HK-2 (cell line): ENCODE data around the gene SDCCAG8.
"Not testable (repeated sequence)": the region's sequence is repeated elsewhere in the genome, so short reads cannot be mapped to it uniquely, and the experiment has no call there.

Experiments
- DNase-seq: peaks from one replicate; pipeline ENCODE4 v3.0.0-alpha.2; 2018; ENCODE audit not compliant: unreplicated experiment

The SDCCAG8 gene

DNA sequence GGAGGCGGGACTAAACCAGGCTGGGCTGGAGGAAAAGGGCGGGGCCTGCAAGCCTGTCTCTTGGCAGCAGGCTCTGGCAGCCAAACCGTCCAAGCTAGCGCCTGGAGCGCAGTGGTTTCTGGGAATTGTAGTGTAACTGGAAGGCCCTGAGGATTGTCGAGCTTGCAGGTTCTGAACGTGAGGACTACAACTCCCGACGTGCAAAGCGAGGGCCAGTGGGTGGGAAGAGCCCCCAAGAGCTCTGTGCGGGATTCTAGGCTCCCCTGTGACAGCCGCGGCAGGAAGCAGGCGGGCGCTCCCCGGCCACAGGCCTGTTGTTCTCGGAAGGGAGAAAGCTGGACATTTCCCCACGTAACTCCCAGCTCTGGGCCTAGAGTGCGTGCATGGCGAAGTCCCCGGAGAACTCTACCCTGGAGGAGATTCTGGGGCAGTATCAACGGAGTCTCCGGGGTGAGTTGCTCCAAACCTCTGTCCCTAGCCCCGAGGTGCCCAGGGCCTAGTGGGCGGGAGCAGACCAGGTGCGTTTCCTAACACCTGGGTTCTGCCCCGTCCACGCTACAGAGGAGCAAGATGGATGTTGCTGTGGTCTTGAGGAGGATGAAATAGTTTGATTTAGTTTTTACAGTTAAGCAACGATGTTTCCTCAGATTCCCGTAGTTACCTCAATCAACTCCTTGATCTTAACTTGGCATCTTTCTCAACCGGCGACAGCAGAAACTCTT lies at the start of gene SDCCAG8:
SDCCAG8 (plus strand) TSS at position 251 of the 722 bp plus-strand sequence; CDS start at position 384, 133 bp downstream.
- peak; percentile 100 for DNase-seq

- not testable (repeated sequence) for DNase-seq
These were observed 43.9 kb upstream of the SDCCAG8 start for GRCh38 chr1:243211984-243212383.

DNA sequence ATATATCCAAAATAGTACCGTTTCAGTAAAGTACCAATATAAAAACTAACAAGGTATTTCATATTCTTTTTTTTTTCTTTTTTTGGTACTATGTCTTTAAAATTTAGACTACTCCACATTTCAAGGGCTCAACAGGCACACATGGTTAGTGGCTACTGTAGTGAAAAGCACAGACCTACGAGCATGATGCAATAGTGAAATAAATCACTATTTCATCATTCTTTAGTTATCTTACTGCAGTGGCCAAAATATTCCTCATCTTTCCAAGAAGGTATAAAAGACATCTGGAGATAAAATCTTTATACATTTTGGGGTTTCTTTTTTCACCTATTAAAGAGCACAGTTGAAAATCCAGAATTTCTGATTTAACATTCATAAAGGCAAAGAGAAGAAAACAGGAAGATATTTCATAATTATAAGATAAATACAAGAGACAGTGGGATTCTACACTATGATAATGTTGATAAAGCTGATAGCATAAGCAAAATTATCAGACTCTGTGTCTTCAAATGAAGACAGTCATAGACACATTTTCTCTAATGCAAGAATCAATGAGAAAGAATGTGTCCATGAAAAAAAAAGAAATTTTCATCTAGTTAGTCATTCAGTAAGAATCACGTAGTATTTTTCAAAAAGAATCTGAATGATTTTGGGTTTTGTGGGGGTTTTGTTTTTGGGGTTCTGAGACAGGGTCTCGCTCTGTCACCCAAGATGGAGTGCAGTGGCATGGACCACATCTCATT lies 42.6 kb upstream of the SDCCAG8 start:
- DNase-seq, result no peak

DNA sequence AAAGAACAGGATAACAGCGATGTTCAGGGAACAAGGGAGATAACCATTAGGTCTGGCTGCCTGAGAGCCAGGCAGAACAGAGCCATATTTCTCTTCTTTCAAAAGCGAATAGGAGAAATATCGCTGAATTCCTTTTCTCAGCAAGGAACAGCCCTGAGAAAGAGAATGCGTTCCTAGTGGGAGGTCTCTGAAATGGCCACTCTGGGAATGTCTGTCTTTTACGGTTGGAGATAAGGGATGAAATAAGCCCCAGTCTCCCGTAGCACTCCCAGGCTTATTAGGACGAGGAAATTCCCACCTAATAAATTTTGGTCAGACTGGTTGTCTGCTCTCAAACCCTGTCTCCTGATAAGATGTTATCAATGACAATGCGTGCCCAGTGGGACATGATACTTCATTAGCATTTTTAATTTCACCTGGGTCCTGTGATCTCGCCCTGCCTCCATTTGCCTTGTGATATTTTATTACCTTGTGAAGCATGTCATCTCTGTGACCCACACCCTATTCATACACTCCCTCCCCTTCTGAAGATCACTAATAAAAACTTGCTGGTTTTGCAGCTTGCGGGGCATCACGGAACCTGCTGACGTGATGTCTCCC lies 40.5 kb upstream of the SDCCAG8 start:
- DNase-seq, result not testable (repeated sequence)

DNA sequence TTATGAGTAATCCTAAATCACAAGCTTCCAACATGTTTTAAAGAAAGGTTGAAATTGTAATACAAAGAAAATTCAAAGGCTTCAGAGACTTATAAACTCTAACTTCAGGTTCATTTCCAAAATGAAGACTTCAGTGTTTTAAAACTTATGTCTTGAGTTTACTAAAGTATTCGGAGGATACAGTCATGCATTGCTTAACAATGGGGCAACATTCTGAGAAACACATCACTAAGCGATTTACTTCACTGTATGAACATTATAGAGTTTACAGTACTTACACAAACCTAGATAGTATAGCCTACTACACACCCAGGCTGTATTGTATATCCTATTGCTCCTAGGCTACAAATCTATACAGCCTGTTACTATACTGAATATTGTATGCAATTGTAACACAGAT lies 39.1 kb upstream of the SDCCAG8 start:
- DNase-seq, result no peak

GRCh38 chr1:243217349-243217748 lies 38.5 kb upstream of the SDCCAG8 start:
- DNase-seq, result no peak

- DNase-seq, result no peak
These were observed 37.8 kb upstream of the SDCCAG8 start for GRCh38 chr1:243218059-243218458.

DNA sequence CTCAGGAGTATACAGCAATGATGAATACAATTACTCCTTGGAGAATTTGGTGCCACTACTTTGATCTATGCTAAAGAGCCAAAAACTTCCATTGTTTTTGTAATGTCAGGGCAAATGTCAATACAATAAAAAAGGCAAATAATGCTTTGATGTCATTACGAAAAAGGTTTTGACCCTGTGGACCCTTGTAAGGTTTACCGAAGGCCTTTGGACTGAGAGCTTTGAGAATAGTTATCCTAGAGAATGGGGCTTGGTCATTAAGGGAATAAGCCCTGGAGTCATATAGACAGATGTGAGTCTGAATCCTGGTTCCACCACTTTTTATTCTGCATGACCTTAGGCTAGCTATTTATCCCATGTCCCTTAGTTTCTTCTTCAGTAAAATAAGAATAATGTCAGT lies 28.2 kb upstream of the SDCCAG8 start:
- DNase-seq, result no peak

- DNase-seq, result no peak
These were observed 26.3 kb upstream of the SDCCAG8 start for GRCh38 chr1:243229526-243229925.

- DNase-seq, result no peak
These were observed 24.9 kb upstream of the SDCCAG8 start for GRCh38 chr1:243230914-243231313.

GRCh38 chr1:243233908-243234307 lies 21.9 kb upstream of the SDCCAG8 start:
- no peak for DNase-seq

- DNase-seq, result no peak
These were observed 20.7 kb upstream of the SDCCAG8 start for GRCh38 chr1:243234978-243235647.

DNA sequence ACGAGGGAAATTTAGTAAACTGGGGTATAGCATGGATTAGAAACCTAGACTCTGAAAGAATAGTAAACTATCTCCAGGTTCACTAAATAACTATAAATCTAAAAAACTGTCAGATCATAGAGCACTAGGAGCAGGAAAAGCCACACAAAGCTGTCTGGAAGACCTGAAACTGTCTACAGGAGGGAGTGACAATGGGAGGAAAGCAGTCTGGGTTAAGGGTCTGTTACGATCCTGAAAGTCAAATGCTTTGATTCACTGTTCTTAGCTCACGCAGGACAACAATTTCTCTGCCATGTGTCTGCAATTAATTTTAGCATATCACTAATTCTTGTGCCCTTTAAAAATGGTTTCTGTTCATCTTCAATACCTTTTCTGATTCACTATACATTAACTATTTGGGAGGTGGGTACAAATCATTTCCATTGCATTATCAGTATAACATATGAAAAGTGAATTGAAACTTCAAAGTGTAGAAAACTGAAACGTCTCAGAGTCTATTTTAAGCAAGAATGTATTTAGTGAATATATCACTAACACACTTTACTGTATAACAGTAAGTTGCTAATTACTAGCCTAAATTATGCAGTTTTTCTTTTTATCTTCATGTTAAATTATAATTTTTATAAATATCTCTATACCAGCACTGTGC lies 19.1 kb upstream of the SDCCAG8 start:
- DNase-seq, result no peak

DNA sequence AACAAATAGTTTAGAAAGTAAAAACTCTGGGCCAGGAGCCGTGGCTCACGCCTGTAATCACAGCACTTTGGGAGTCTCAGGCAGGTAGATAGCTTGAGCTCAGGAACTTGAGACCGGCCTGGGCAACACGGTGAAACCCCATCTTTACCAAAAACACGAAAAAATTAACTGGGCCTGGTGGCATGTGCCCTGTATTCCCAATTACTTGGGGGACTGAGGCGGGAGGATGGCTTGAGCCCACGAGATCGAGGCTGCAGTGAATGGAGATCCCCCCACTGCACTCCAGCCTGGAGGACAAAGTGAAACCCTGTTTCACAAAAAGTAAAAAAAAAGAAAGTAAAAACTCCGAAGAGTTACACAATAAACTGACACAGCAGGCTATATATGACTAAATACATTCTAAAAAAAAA lies 11.4 kb upstream of the SDCCAG8 start:
- no peak for DNase-seq

DNA sequence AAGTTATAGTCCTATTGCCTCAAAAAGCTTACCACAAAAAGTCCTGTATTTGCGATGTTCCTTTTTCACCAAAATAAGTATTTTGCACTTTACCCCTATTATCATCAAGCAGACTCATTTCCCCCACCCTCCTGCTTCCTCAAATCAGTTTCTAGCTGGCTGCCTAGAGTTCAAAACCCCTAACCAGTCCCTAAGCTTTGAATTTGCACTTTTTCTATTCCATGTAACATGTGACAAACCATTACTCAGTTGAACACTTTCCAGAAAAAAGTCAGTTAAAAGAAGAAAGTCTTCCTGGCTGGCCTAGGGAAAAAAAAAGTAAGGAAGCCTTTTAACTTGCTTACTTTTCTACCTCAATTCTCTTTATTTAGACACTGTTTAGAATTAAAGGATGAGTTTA lies 8.9 kb upstream of the SDCCAG8 start:
- DNase-seq, result no peak

- DNase-seq, result no peak
These were observed 7.9 kb upstream of the SDCCAG8 start for GRCh38 chr1:243247901-243248300.

- no peak for DNase-seq
These were observed 6.6 kb upstream of the SDCCAG8 start for GRCh38 chr1:243249214-243249613.

DNA sequence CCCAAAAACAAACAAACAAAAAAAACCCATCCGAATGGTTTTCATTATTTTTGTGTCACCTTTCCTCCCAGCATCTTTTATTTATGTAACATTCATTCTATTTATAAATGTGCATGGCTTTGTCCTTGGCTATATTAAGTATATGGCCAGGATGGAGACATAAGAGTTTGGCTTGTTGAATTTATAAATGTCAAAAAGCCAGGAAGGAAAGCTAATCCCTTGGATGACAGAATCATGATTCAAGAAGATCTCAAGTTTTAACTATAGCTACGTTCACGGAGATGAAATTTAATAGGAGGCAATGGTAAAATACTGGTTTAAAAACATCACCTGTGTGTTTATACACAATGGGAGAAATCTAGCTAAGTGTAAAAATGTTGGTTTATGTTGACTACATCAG lies 5.7 kb upstream of the SDCCAG8 start:
- no peak for DNase-seq

DNA sequence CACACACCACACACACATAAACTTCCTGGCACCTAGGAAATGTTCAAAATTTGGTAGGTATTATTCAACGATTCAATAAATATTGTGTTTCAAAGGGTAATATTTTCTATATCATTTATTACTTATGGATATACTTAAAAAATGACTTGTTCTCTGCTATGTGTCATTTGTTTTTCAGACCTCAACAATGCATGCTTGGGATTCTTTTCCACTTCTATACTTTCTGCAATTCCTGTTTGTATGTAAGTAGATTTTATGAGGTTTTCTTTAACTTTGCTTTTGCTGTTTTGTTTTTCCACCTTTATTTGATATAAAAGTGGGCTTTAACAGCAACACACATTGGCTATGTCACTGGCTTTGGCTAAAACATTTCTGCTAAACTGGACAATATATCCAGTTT lies 4.3 kb upstream of the SDCCAG8 start:
- no peak for DNase-seq

DNA sequence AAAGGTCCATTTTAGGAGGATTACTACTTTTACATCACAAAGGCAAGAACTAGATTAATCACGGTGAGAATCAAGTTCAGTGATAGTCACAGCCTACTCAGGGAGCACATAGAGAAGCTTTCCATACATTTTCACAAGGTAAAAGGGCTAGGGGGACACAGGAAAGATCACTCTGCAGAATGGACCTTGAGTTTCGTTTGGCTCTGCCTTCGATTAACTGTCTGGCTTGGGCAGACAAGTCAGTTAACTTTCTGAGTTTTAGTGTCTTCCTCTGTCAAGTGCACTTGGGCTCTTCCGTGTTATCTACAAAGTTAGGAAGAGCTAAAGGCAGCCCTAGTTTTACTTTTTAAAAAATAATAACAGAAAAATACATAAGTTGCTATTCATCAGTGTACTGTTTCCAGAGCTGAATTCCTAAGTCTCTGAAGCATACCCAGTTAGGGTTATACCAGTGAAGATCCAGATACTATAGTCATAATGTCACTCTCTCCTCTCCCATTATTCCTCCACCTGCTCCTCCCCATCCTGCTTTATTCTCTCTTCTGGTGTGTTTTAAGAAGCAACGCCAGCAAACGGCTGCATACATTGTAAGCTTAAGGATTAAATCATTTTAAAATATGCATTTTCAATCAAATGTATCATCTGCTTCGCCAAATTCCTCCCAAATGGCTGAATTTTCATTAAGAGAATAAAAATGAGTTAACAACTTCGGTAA lies 2.5 kb upstream of the SDCCAG8 start:
- DNase-seq, result no peak

GRCh38 chr1:243253926-243254232 lies 2.0 kb upstream of the SDCCAG8 start:
- no peak for DNase-seq
